ENCODE data around the gene PARD3.
"Not testable (repeated sequence)": the region's sequence is repeated elsewhere in the genome, so short reads cannot be mapped to it uniquely, and the experiment has no call there.

The PARD3 gene

GRCh38 chr10:34815185-34816084, at the start of gene PARD3:
TSS of gene PARD3 (minus strand) at chr10:34815296. CDS start at chr10:34814995, 301 bp downstream.
- DNase-seq = peak in 1 of 2 donors; percentile 5

GRCh38 chr10:34864149-34865067, 49.3 kb upstream of the PARD3 start:
- no peak for DNase-seq

GRCh38 chr10:34862892-34863291, 47.8 kb upstream of the PARD3 start:
- no peak for DNase-seq

- no peak for DNase-seq
These were observed 46.4 kb upstream of the PARD3 start for GRCh38 chr10:34861293-34862021.

GRCh38 chr10:34859170-34859569, 44.1 kb upstream of the PARD3 start:
- DNase-seq = no peak

GRCh38 chr10:34858003-34858402, 42.9 kb upstream of the PARD3 start:
- no peak for DNase-seq

GRCh38 chr10:34854147-34854601, 39.1 kb upstream of the PARD3 start:
- DNase-seq = no peak

GRCh38 chr10:34853357-34853756, 38.3 kb upstream of the PARD3 start:
- DNase-seq = no peak

- no peak for DNase-seq
These were observed 35.5 kb upstream of the PARD3 start for GRCh38 chr10:34850558-34850957.

GRCh38 chr10:34850036-34850435, 34.9 kb upstream of the PARD3 start:
- no peak for DNase-seq

GRCh38 chr10:34845070-34845469, 30.0 kb upstream of the PARD3 start:
- no peak for DNase-seq

GRCh38 chr10:34844448-34844847, 29.4 kb upstream of the PARD3 start:
- DNase-seq = no peak

- not testable (repeated sequence) for DNase-seq
These were observed 28.4 kb upstream of the PARD3 start for GRCh38 chr10:34843470-34843869.

- no peak for DNase-seq
These were observed 23.3 kb upstream of the PARD3 start for GRCh38 chr10:34838366-34838900.

- DNase-seq = no peak
These were observed 20.9 kb upstream of the PARD3 start for GRCh38 chr10:34835908-34836508.

- DNase-seq = no peak
These were observed 19.2 kb upstream of the PARD3 start for GRCh38 chr10:34834274-34834673.

GRCh38 chr10:34830217-34830822, 15.2 kb upstream of the PARD3 start:
- DNase-seq = no peak

- DNase-seq = no peak
These were observed 12.0 kb upstream of the PARD3 start for GRCh38 chr10:34826857-34827766.

GRCh38 chr10:34826221-34826620, 11.1 kb upstream of the PARD3 start:
- no peak for DNase-seq

- DNase-seq = no peak
These were observed 10.3 kb upstream of the PARD3 start for GRCh38 chr10:34825414-34825813.

GRCh38 chr10:34824870-34825269, 9.8 kb upstream of the PARD3 start:
- DNase-seq = no peak

Measured in stimulated activated CD4-positive, alpha-beta T cell treated with anti-CD3 and anti-CD28 coated beads, Interleukin-2, amount 100 ng/mL, for 48 hours (primary cell).